Loucy (cell line): ENCODE results near the gene RPRD2.
"Not testable (repeated sequence)": the region's sequence is repeated elsewhere in the genome, so short reads cannot be mapped to it uniquely, and the experiment has no call there.

ENCODE experiments used
- H2AFZ ChIP-seq: fragments of 200-600 bp; sonication (generic); 2 replicates; pipeline ENCODE4 v1.6.0; 2016; ENCODE audit warnings: antibody characterized with exemption, mild to moderate bottlenecking, low read length, moderate library complexity
- H3F3A ChIP-seq: fragments of 200-600 bp; 2 replicates; pipeline ENCODE4 v1.6.0; 2016; ENCODE audit warnings: antibody characterized with exemption, low read depth, mild to moderate bottlenecking
- H3K27me3 ChIP-seq: fragments of 200-600 bp; sonication (generic); 2 replicates; pipeline ENCODE4 v1.6.1; 2014; ENCODE audit warnings: low read length, mild to moderate bottlenecking; ENCODE audit not compliant: insufficient read depth, poor library complexity, severe bottlenecking
- H3K36me3 ChIP-seq: fragments of 200-600 bp; sonication (generic); 2 replicates; pipeline ENCODE4 v1.6.1; 2016; ENCODE audit warnings: low read length; ENCODE audit not compliant: insufficient read depth
- H3K4me1 ChIP-seq: fragments of 200-600 bp; sonication (generic); 2 replicates; pipeline ENCODE4 v1.5.1; 2014; ENCODE audit warnings: low read length, mild to moderate bottlenecking; ENCODE audit not compliant: insufficient read depth, poor library complexity, severe bottlenecking
- H3K4me2 ChIP-seq: fragments of 200-600 bp; sonication (generic); 2 replicates; pipeline ENCODE4 v1.6.0; 2014; ENCODE audit warnings: antibody characterized with exemption, low read length, low read depth, mild to moderate bottlenecking; ENCODE audit not compliant: poor library complexity, severe bottlenecking
- H3K4me3 ChIP-seq: fragments of 200-600 bp; sonication (generic); 2 replicates; pipeline ENCODE4 v1.5.1; 2014; ENCODE audit warnings: low read length, mild to moderate bottlenecking, mixed read lengths; ENCODE audit not compliant: poor library complexity, severe bottlenecking
- H3K79me2 ChIP-seq: fragments of 200-600 bp; sonication (generic); 2 replicates; pipeline ENCODE4 v1.6.1; 2014; ENCODE audit warnings: low read length; ENCODE audit not compliant: insufficient read depth
- H3K9ac ChIP-seq: fragments of 200-600 bp; sonication (generic); 2 replicates; pipeline ENCODE4 v1.6.0; 2014; ENCODE audit warnings: mild to moderate bottlenecking, low read depth, low read length, moderate library complexity; ENCODE audit not compliant: poor library complexity, severe bottlenecking
- H3K9me2 ChIP-seq: fragments of 200-600 bp; sonication (generic); replicated peaks from 2 replicates; pipeline ENCODE4 v1.6.1; 2016; ENCODE audit warnings: low read depth, low read length, mixed read lengths
- H3K9me3 ChIP-seq: fragments of 200-600 bp; sonication (generic); 2 replicates; pipeline ENCODE4 v1.6.1; 2014; ENCODE audit warnings: mild to moderate bottlenecking, antibody characterized with exemption, low read length, low read depth; ENCODE audit not compliant: insufficient read depth
- H4K20me1 ChIP-seq: fragments of 200-600 bp; sonication (generic); 2 replicates; pipeline ENCODE4 v1.6.0; 2014; ENCODE audit warnings: antibody characterized with exemption, low read length, mild to moderate bottlenecking; ENCODE audit not compliant: insufficient read depth, poor library complexity, severe bottlenecking
- EZH2phosphoT487 ChIP-seq: fragments of 200-600 bp; IDR thresholded peaks from 2 replicates; pipeline ENCODE4 v1.6.1; 2018; ENCODE audit warnings: antibody characterized with exemption, mild to moderate bottlenecking, moderate library complexity, borderline replicate concordance
- TF ChIP-seq, protein P1 (sequence below): fragments of 200-600 bp; sonication (generic); conservative IDR thresholded peaks from 2 replicates; pipeline ENCODE4 v1.5.1; 2014; ENCODE audit warnings: mild to moderate bottlenecking, antibody characterized with exemption, low read length

Gene RPRD2

DNA sequence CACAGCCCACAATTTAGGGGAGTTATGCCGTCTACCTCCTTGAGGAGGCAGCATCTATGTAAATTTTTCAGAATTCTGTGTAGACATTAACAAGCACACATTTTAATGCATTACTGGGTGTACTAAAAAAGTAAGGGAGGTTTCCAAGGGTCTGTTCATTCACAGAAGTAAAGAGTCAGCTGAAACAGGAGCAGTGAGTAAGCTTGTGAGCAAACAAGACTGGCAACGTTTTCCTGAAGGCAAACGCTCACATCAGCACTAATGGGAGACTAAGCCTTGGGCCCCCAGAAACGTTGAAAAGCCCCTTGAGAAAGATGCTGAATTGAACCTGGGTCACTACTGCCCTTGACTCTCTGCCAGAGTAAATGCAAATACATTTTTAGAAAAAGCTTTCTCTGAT lies 25.7 kb downstream of the RPRD2 start:
- no peak overlapping the region for H2AFZ ChIP-seq
- H3K79me2 ChIP-seq: peaks cover 98% of the 10 kb centered on the region
- no peak overlapping the region for H3K9ac ChIP-seq
- peaks cover 78% of the 10 kb centered on the region for H4K20me1 ChIP-seq
- no peaks in the 10 kb centered on the region for H3K4me1 ChIP-seq
- no peak overlapping the region for H3K4me3 ChIP-seq
- H3K9me2 ChIP-seq: no peaks in the 10 kb centered on the region
- no peaks in the 10 kb centered on the region for H3K27me3 ChIP-seq
- no peaks in the 10 kb centered on the region for H3K9me3 ChIP-seq
- no peak overlapping the region for H3K4me2 ChIP-seq
- 0 out of 2 replicates have a peak, but pooled peaks cover 4% of the 10 kb centered on the region for H3K36me3 ChIP-seq
- H3F3A ChIP-seq: no peaks in the 10 kb centered on the region
- TF ChIP-seq, protein P1, sequence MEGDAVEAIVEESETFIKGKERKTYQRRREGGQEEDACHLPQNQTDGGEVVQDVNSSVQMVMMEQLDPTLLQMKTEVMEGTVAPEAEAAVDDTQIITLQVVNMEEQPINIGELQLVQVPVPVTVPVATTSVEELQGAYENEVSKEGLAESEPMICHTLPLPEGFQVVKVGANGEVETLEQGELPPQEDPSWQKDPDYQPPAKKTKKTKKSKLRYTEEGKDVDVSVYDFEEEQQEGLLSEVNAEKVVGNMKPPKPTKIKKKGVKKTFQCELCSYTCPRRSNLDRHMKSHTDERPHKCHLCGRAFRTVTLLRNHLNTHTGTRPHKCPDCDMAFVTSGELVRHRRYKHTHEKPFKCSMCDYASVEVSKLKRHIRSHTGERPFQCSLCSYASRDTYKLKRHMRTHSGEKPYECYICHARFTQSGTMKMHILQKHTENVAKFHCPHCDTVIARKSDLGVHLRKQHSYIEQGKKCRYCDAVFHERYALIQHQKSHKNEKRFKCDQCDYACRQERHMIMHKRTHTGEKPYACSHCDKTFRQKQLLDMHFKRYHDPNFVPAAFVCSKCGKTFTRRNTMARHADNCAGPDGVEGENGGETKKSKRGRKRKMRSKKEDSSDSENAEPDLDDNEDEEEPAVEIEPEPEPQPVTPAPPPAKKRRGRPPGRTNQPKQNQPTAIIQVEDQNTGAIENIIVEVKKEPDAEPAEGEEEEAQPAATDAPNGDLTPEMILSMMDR: no peak
- TF ChIP-seq EZH2phosphoT487: no peak

DNA sequence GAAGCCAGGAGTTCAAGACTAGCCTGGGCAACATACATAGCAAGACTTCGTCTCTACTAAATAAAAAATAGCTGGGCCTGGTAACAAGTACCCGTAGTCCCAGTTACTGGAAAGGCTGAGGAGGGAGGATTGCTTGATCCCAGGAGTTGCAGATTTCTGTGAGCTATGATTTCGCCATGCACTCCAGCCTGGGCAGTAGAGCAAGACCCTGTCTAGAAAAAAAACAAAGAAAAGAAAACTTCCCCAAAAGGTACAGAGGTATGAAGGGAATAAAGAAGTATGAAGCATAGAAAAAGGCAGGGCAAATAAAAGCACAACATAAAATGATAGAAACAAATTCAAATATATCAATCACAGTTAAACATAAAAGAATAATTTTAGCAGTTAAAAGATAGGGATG lies 28.7 kb downstream of the RPRD2 start:
- Histone ChIP-seq H3K27me3 (no peaks in the 10 kb centered on the region), H2AFZ (no peak overlapping the region), H4K20me1 (peaks cover 69% of the 10 kb centered on the region), H3K9ac (no peak overlapping the region), H3K4me1 (no peaks in the 10 kb centered on the region), H3K4me3 (no peak overlapping the region), H3K9me2 (no peaks in the 10 kb centered on the region), H3K4me2 (no peak overlapping the region), H3K9me3 (no peaks in the 10 kb centered on the region), H3K79me2 (peaks cover 98% of the 10 kb centered on the region), H3F3A (no peaks in the 10 kb centered on the region), H3K36me3 (0 out of 2 replicates have a peak, but pooled peaks cover 4% of the 10 kb centered on the region)
- no peak for TF ChIP-seq EZH2phosphoT487
- TF ChIP-seq, protein P1: no peak

DNA sequence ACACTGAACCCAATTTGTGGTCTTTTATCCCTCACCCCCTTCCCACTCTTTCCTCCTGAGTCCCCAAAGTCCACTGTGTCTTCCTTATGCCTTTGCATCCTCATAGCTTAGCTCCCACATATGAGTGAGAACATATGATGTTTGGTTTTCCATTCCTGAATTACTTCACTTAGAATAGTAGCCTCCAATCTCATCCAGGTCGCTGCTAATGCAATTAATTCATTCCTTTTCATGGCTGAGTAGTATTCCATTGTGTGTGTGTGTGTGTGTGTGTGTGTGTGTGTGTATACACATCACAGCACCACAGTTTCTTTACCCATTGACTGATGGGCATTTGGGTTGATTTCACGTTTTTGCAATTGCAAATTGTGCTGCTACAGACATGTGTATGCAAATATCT lies 31.2 kb downstream of the RPRD2 start:
- Histone ChIP-seq H4K20me1 (peaks cover 51% of the 10 kb centered on the region), H3K79me2 (peaks cover 95% of the 10 kb centered on the region)
- not testable (repeated sequence) for H3K4me1 ChIP-seq

DNA sequence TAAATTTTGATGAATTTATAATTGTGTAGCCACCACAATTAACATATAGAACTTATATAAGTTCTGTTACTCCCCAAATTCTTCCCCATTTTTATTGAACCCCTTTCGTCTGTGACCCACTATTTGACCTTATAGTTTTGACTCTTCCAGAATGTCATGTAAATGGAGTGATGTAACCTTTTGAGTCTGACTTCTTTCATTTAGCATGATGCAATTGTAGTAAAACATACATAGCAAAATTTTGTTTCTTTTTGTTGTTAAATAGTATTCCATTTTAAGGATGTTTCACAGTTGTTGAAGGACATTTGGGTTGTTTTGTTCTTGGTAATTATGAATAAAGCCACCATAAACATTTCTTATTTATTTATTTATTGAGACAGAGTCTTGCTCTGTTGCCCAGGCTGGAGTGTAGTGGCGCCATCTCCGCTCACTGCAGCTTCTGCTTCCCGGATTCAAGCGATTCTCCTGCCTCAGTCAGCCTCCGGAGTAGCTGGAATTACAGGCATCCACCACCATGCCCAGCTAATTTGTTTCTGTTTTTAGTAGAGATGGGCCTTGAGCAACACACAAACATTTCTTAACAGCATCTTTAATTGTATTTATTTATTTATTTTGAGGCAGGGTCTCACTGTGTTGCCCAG lies 33.6 kb downstream of the RPRD2 start:
- Histone ChIP-seq H2AFZ (no peak overlapping the region), H3K9me2 (no peaks in the 10 kb centered on the region), H3K27me3 (no peaks in the 10 kb centered on the region), H4K20me1 (peaks cover 47% of the 10 kb centered on the region), H3K9me3 (no peaks in the 10 kb centered on the region), H3F3A (no peaks in the 10 kb centered on the region), H3K9ac (no peak overlapping the region), H3K4me3 (no peak overlapping the region), H3K4me1 (no peaks in the 10 kb centered on the region), H3K79me2 (peaks cover 94% of the 10 kb centered on the region), H3K36me3 (peaks cover 4% of the 10 kb centered on the region), H3K4me2 (no peak overlapping the region)
- TF ChIP-seq EZH2phosphoT487: no peak
- TF ChIP-seq, protein P1: no peak

More for the DNA sequence above, 31.2 kb downstream of the RPRD2 start:
- not testable (repeated sequence) for H3K36me3 ChIP-seq, H3K9ac ChIP-seq, H3K9me3 ChIP-seq, H2AFZ ChIP-seq, H3K9me2 ChIP-seq, H3K27me3 ChIP-seq, H3K4me2 ChIP-seq, H3F3A ChIP-seq, H3K4me3 ChIP-seq
